HepG2 (cell line): ENCODE data around the gene METAP1. TPM values are rescaled to one million over a fixed set of nuclear protein-coding genes. Genes with fewer than 3 reads are reported as not detected.
A peak's percentile ranks its signal among the peaks of the same experiment; 100 is the strongest.

Source experiments
- ATF7-NPFF ChIP-seq: sonication (generic); formaldehyde crosslinking; IDR thresholded peaks from 2 replicates; pipeline ENCODE4 v1.8.1; 2023; ENCODE audit warnings: mild to moderate bottlenecking, low read depth, missing genetic modification reagents, moderate library complexity
- NFKBIZ ChIP-seq: IDR thresholded peaks from 2 replicates; pipeline ENCODE4 v1.6.1; 2018; ENCODE audit warnings: missing genetic modification reagents, missing compliant biosample characterization
- SNAI1 ChIP-seq: sonication (generic); formaldehyde crosslinking; IDR thresholded peaks from 2 replicates; pipeline ENCODE4 v1.5.0; 2020; ENCODE audit warnings: mild to moderate bottlenecking, missing genetic modification reagents, borderline replicate concordance
- TOE1 ChIP-seq: sonication (generic); formaldehyde crosslinking; IDR thresholded peaks from 2 replicates; pipeline ENCODE4 v1.4.0; 2020; ENCODE audit warnings: mild to moderate bottlenecking, missing genetic modification reagents
- ZBTB34 ChIP-seq: sonication (generic); formaldehyde crosslinking; IDR thresholded peaks from 2 replicates; pipeline ENCODE4 v1.8.0; 2022; ENCODE audit warnings: mild to moderate bottlenecking, missing genetic modification reagents
- ZBTB8A ChIP-seq: sonication (generic); formaldehyde crosslinking; IDR thresholded peaks from 2 replicates; pipeline ENCODE4 v1.4.0; 2020; ENCODE audit warnings: mild to moderate bottlenecking, low read depth, missing genetic modification reagents, borderline replicate concordance
- ZGPAT ChIP-seq: IDR thresholded peaks from 2 replicates; pipeline ENCODE4 v1.6.1; 2016; ENCODE audit warnings: mild to moderate bottlenecking
- ZNF337 ChIP-seq: sonication (generic); formaldehyde crosslinking; IDR thresholded peaks from 2 replicates; pipeline ENCODE4 v1.5.1; 2020; ENCODE audit warnings: missing genetic modification reagents, low read depth, mild to moderate bottlenecking, borderline replicate concordance
- ZNF430 ChIP-seq: sonication (generic); formaldehyde crosslinking; IDR thresholded peaks from 2 replicates; pipeline ENCODE4 v1.9.0; 2021; ENCODE audit warnings: mild to moderate bottlenecking, missing genetic modification reagents
- ZNF451 ChIP-seq: sonication (generic); formaldehyde crosslinking; IDR thresholded peaks from 2 replicates; pipeline ENCODE4 v1.5.0; 2020; ENCODE audit warnings: mild to moderate bottlenecking, missing genetic modification reagents
- ZNF547 ChIP-seq: sonication (generic); formaldehyde crosslinking; IDR thresholded peaks from 2 replicates; pipeline ENCODE4 v1.5.1; 2020; ENCODE audit warnings: mild to moderate bottlenecking, missing genetic modification reagents
- ZNF552 ChIP-seq: sonication (generic); formaldehyde crosslinking; IDR thresholded peaks from 2 replicates; pipeline ENCODE4 v1.9.0; 2022; ENCODE audit warnings: missing genetic modification reagents, mild to moderate bottlenecking, borderline replicate concordance
- ZNF556 ChIP-seq: sonication (generic); formaldehyde crosslinking; IDR thresholded peaks from 2 replicates; pipeline ENCODE4 v1.4.0; 2020; ENCODE audit warnings: mild to moderate bottlenecking, missing genetic modification reagents, borderline replicate concordance
- ZNF569 ChIP-seq: sonication (generic); formaldehyde crosslinking; IDR thresholded peaks from 2 replicates; pipeline ENCODE4 v1.5.0; 2020; ENCODE audit warnings: mild to moderate bottlenecking, missing genetic modification reagents, moderate library complexity, borderline replicate concordance
- ZNF629 ChIP-seq: sonication (generic); formaldehyde crosslinking; conservative IDR thresholded peaks from 2 replicates; pipeline ENCODE4 v1.5.0; 2020; ENCODE audit warnings: missing genetic modification reagents
- ZNF660 ChIP-seq: sonication (generic); formaldehyde crosslinking; IDR thresholded peaks from 2 replicates; pipeline ENCODE4 v1.5.1; 2020; ENCODE audit warnings: mild to moderate bottlenecking, low read depth, missing genetic modification reagents, borderline replicate concordance
- ZNF768 ChIP-seq: sonication (generic); formaldehyde crosslinking; IDR thresholded peaks from 2 replicates; pipeline ENCODE4 v1.4.0; 2020; ENCODE audit warnings: missing genetic modification reagents
- ZNF891 ChIP-seq: sonication (generic); formaldehyde crosslinking; IDR thresholded peaks from 2 replicates; pipeline ENCODE4 v1.5.0; 2020; ENCODE audit warnings: mild to moderate bottlenecking, missing genetic modification reagents
- ZSCAN25 ChIP-seq: sonication (generic); formaldehyde crosslinking; IDR thresholded peaks from 2 replicates; pipeline ENCODE4 v1.8.0; 2022; ENCODE audit warnings: mild to moderate bottlenecking, missing genetic modification reagents
- polyA plus RNA-seq, 8 experiments: library from polyadenylated mRNA; depleted of rRNA in 3 of 8; stranded (reverse) in 7 of 8; unstranded in 1 of 8; fragments of >200 nt; fragmentation: Illumina TruSeq in 4 of 8; extraction: Trizol in 4 of 8; gene quantifications; 2 replicates each; pipeline versions ENCODE4 v1.2.1 to v1.2.3, GENCODE V29; 2011 to 2016; ENCODE audit warnings: low read depth in 4 of 8, missing spikeins in 1 of 8, mixed read lengths in 1 of 8; ENCODE audit not compliant: insufficient read depth in 1 of 8
- total RNA-seq, 5 experiments: library from RNA; depleted of rRNA; stranded (reverse); fragments of >200 nt; fragmentation: Illumina TruSeq; extraction: Trizol; gene quantifications; 2 replicates each; pipeline ENCODE4 v1.2.3, GENCODE V29; 2016; ENCODE audit warnings: low read depth in 1 of 5
- TF ChIP-seq, protein P1 (sequence below): sonication (generic); formaldehyde crosslinking; IDR thresholded peaks from 2 replicates; pipeline ENCODE4 v1.9.0; 2021; ENCODE audit warnings: mild to moderate bottlenecking, missing genetic modification reagents

The METAP1 gene
- total and polyA plus RNA-seq, 2 of the 13 experiments (the other 11 are each of a cell fraction or from before 2014, with no cell fraction given) = 44.9 to 53.5 TPM

DNA sequence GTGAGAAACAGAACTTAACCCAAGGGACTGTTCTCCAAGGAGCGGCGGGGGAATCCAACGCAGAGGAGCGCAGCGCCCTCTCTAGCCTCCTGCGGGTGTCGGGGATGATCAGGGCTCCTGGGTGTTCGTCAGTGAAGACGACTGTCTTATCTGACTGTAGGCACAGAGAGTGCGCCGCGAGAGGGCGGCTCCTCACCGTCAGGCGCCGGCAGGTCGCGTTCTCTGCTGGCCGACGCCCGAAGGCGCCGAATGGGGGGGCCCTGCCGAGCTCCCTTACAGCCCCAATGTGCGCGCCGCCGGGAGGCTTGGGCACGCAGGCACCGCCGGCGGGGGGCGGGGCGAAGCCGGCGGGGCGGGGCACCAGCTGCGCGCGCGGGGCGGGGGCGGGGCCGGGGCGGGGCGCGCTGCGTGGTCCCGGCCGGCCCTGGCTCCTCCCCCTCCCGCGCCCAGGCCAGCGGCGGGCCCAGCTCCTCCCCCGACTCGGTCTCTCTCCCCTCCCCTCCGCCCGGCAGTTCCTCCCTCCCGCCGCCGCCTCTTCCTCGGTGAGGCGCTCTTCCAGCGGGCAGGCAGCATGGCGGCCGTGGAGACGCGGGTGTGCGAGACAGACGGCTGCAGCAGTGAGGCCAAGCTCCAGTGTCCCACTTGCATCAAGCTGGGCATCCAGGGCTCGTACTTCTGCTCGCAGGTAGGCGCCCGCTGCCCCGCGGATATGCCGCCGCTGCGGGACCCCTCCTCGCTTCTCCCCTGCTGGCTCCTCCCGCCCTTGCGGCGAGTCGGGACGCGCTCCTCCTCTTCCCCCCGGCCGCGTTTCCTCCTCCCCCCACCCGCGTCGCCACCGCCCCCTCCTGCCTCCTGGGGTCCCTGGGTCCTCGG, at the start of gene METAP1 (continued):
- TF ChIP-seq, protein P1, sequence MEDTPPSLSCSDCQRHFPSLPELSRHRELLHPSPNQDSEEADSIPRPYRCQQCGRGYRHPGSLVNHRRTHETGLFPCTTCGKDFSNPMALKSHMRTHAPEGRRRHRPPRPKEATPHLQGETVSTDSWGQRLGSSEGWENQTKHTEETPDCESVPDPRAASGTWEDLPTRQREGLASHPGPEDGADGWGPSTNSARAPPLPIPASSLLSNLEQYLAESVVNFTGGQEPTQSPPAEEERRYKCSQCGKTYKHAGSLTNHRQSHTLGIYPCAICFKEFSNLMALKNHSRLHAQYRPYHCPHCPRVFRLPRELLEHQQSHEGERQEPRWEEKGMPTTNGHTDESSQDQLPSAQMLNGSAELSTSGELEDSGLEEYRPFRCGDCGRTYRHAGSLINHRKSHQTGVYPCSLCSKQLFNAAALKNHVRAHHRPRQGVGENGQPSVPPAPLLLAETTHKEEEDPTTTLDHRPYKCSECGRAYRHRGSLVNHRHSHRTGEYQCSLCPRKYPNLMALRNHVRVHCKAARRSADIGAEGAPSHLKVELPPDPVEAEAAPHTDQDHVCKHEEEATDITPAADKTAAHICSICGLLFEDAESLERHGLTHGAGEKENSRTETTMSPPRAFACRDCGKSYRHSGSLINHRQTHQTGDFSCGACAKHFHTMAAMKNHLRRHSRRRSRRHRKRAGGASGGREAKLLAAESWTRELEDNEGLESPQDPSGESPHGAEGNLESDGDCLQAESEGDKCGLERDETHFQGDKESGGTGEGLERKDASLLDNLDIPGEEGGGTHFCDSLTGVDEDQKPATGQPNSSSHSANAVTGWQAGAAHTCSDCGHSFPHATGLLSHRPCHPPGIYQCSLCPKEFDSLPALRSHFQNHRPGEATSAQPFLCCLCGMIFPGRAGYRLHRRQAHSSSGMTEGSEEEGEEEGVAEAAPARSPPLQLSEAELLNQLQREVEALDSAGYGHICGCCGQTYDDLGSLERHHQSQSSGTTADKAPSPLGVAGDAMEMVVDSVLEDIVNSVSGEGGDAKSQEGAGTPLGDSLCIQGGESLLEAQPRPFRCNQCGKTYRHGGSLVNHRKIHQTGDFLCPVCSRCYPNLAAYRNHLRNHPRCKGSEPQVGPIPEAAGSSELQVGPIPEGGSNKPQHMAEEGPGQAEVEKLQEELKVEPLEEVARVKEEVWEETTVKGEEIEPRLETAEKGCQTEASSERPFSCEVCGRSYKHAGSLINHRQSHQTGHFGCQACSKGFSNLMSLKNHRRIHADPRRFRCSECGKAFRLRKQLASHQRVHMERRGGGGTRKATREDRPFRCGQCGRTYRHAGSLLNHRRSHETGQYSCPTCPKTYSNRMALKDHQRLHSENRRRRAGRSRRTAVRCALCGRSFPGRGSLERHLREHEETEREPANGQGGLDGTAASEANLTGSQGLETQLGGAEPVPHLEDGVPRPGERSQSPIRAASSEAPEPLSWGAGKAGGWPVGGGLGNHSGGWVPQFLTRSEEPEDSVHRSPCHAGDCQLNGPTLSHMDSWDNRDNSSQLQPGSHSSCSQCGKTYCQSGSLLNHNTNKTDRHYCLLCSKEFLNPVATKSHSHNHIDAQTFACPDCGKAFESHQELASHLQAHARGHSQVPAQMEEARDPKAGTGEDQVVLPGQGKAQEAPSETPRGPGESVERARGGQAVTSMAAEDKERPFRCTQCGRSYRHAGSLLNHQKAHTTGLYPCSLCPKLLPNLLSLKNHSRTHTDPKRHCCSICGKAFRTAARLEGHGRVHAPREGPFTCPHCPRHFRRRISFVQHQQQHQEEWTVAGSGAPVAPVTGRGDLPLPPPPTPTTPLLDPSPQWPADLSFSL (CRISPR knock-in tag) = no peak; the same call in 1 of the 2 replicates
- 0 out of 2 replicates have a peak, but pooled peaks have one; percentile 50 for TF ChIP-seq ZNF569
- TF ChIP-seq ZNF451 (CRISPR knock-in tag) = peak; percentile 25; the same call in 1 of the 2 replicates
- TF ChIP-seq ZNF337 (CRISPR knock-in tag) = no peak
- no peak for TF ChIP-seq ZNF768 (CRISPR knock-in tag)
- peak; percentile 79; the same call in 1 of the 2 replicates for TF ChIP-seq ZNF556 (CRISPR knock-in tag)
- peak; percentile 79; the same call in 1 of the 2 replicates for TF ChIP-seq ZNF547
- 0 out of 2 replicates have a peak, but pooled peaks have one; percentile 41 for TF ChIP-seq NFKBIZ (CRISPR knock-in tag)
- TF ChIP-seq ZBTB34 (CRISPR knock-in tag) = no peak
- no peak; the same call in 1 of the 2 replicates for TF ChIP-seq ATF7-NPFF (CRISPR knock-in tag)
- no peak for TF ChIP-seq SNAI1 (CRISPR knock-in tag)
- no peak; the same call in 1 of the 2 replicates for TF ChIP-seq ZNF552 (CRISPR knock-in tag)
- peak; percentile 85 for TF ChIP-seq ZNF891
- TF ChIP-seq ZNF629 = no peak
- peak; percentile 90 for TF ChIP-seq ZGPAT
- no peak for TF ChIP-seq ZNF430 (CRISPR knock-in tag)
- peak; percentile 54; the same call in 1 of the 2 replicates for TF ChIP-seq ZBTB8A (CRISPR knock-in tag)
- TF ChIP-seq ZNF660 (CRISPR knock-in tag) = no peak
- no peak for TF ChIP-seq TOE1 (CRISPR knock-in tag)
- TF ChIP-seq ZSCAN25 = peak; percentile 100
